ENCODE data around the gene ACTBL2.
A peak's percentile ranks its signal among the peaks of the same experiment; 100 is the strongest.
"Not testable (repeated sequence)": the region's sequence is repeated elsewhere in the genome, so short reads cannot be mapped to it uniquely, and the experiment has no call there.

Gene ACTBL2

DNA sequence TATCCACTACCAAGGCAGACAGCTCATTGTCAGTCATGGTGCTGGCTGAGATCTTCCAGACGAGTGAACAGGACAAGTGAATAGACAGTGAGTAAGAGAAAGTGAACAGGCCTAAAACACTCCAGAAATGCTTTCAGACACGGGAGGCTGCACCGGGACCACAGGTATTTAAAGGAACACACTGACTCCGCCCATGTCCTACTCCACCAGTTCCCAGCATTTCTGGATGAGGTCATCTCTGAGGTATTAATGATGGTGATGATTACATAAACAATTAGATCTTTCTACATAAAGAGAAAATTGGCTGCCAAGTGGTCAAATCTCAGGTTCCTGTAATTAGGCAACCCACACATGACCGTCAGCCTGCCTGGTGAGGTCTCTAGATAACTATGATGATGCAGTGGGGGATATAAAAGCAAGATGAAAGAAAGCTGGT is at the start of gene ACTBL2:
TSS of gene ACTBL2 (minus strand) at position 141 of the 436 bp plus-strand sequence. CDS start at position 37, 104 bp downstream.
- DNase-seq, result no peak

- no peak for DNase-seq
These were observed 48.7 kb upstream of the ACTBL2 start for GRCh38 chr5:57531333-57531732.

DNA sequence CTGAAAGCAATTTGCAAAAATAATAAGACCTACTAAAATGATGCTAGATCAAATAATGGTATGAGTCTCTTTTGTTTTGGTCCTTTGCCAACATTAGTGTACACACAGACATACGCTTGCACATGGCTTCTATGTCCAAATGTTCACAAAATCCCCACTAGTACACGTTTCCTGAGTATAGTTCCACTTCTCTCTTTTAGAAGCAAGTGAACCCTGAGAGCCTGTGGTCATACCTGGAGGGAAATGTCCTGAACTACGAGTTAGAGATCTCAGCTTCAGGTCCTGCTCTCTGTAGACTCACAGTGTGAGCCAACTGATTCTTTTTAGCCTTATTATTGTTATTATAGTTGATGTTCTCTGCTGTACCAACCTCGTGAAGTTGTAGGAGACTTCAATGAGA is 47.3 kb upstream of the ACTBL2 start:
- no peak for DNase-seq

DNA sequence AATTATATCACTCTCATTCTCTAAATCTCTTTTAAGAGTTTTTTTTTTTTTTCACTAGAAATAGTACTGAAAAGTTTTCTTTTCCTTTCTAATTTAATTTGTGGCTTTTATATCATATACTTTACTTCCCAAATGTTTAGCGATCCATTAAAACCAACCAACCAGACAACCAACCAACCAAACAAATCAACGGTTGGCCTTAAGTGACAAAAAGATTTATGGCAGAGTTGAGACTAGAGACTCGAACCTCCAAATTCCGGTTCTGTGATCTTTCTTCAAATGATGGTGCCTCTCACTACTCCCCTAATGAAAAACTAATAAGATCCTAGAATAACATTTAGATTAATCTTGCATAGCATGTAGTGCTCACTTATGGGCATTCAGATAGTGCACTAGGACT is 45.3 kb upstream of the ACTBL2 start:
- DNase-seq, result no peak

- DNase-seq, result no peak
These were observed 41.9 kb upstream of the ACTBL2 start for GRCh38 chr5:57524348-57525060.

GRCh38 chr5:57522477-57522876 is 39.9 kb upstream of the ACTBL2 start:
- not testable (repeated sequence) for DNase-seq

GRCh38 chr5:57518415-57518814 is 35.8 kb upstream of the ACTBL2 start:
- DNase-seq, result not testable (repeated sequence)

DNA sequence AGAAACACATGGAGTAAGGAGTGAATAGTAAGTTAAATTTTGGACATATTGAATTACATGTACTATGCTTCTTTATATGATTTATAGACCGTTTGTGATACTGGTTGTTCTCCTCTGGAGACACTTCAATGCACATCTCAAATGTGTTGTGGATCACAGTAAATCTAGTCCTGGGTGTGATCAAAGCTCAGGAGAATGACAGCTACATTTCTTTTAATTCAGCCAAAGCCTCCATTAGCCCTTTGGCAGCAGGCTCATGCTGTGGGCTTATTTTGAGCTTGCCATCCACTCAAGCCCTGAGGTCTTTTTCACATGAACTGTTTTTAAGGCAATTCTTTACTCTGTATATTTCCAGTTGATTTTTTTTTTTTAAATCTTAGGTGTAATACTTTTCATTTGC is 34.6 kb upstream of the ACTBL2 start:
- no peak for DNase-seq

DNA sequence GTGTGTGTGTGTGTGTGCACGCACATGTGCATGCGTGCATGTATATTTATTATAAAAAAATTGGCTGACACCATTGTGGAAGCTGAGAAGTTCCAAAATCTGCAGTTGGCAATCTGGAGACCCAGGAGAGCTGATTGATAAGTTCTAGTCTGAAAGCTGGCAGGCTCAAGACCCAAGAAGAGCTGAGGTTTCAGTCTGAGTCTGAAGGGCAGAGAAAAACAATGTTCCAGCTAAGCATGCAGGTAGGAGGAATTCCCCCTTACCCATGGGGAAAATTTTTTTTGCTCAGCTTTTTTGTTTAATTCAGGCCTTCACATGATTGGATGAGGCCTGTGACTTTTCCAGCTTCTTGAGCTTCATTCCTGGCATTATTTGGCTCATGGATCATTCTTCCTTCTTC is 31.2 kb upstream of the ACTBL2 start:
- DNase-seq, result no peak

GRCh38 chr5:57511321-57511720 is 28.7 kb upstream of the ACTBL2 start:
- no peak for DNase-seq

- DNase-seq, result no peak
These were observed 27.1 kb upstream of the ACTBL2 start for GRCh38 chr5:57509501-57510260.

DNA sequence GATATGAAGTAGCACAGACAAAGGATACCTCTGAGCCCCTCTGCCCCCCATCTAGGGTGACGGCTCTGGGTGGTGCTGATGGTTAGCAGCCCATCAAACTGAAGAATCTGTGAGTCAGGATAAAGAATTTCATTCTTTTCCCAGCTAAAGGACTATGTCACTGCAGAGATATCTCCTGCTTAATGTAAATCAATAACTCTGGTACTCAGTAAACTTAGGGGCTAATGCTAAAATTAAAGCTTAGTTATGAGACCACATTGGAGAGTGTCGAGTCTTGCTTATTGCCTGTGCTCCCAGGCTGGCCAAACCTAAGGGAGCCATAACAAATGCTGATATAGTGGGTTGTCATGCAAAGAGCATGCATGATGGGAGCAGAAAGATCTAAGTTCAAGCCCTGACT is 25.6 kb upstream of the ACTBL2 start:
- DNase-seq, result no peak

- no peak for DNase-seq
These were observed 22.9 kb upstream of the ACTBL2 start for GRCh38 chr5:57505272-57506200.

DNA sequence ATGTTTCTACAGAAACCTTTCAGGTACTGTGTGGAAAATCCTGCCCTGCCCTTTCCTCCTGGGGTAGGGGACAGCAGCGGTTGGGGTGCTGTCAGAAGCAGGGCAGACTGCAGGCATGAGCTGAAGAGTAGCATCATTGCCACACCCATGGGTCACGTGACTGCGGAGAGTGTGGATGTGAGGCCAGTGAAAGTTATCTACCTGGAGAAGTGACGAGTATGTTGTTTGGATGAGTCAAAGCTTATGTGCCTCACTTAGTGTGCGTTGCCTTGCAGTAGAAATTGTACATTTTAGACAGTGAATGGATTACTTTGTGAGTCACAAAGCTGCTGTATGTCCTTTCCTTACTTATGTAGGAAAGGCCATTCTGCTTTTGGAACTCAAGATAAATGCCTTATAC is 21.7 kb upstream of the ACTBL2 start:
- DNase-seq, result no peak

- no peak for DNase-seq
These were observed 20.8 kb upstream of the ACTBL2 start for GRCh38 chr5:57503433-57503832.

- DNase-seq, result no peak
These were observed 19.0 kb upstream of the ACTBL2 start for GRCh38 chr5:57501414-57502201.

DNA sequence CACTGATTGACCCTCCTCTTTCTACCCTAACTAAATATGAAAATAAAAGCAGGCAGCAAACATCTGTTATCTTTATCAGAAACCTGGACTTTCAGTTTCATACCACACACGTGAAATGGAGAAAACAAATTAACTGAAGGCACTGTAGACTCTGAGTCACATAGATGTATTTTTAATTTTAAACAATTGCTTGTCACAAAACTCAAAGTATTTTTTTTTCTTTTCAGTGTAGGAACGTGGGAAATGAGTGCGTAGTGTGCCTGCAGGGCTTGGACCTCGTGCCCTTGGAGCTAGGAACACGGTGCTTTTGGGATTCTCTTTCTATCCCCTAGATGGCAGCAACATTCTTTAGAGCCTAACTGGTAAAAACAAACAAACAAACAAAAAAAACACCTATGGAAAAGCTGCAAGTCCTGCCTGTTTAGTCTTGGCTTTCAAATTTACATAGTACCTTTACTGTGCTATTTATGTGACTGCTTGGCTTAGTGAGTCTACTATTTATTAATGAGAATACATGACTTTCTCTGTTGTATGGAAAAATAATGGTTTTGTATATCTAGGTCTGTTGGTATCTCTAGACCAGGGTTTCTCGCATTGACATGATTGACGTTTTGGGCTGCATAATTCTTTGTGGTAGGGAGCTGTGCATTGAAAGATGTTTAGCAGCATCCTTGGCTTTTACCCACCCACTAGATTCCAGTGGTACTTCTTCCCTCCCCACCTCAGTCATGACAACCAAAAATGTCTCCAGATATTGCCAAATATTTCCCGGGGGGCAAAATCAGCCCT is 16.8 kb upstream of the ACTBL2 start:
- DNase-seq, result peak; percentile 10

GRCh38 chr5:57497733-57498132 is 15.1 kb upstream of the ACTBL2 start:
- DNase-seq, result no peak

GRCh38 chr5:57495285-57496086 is 12.9 kb upstream of the ACTBL2 start:
- peak; percentile 0 for DNase-seq
